ENCODE measurements around the gene SPAG8.

GRCh38 chr9:35790385-35791296, 21.4 kb downstream of the SPAG8 start:
- TF ChIP-seq, protein P1, sequence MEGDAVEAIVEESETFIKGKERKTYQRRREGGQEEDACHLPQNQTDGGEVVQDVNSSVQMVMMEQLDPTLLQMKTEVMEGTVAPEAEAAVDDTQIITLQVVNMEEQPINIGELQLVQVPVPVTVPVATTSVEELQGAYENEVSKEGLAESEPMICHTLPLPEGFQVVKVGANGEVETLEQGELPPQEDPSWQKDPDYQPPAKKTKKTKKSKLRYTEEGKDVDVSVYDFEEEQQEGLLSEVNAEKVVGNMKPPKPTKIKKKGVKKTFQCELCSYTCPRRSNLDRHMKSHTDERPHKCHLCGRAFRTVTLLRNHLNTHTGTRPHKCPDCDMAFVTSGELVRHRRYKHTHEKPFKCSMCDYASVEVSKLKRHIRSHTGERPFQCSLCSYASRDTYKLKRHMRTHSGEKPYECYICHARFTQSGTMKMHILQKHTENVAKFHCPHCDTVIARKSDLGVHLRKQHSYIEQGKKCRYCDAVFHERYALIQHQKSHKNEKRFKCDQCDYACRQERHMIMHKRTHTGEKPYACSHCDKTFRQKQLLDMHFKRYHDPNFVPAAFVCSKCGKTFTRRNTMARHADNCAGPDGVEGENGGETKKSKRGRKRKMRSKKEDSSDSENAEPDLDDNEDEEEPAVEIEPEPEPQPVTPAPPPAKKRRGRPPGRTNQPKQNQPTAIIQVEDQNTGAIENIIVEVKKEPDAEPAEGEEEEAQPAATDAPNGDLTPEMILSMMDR (IDR thresholded peaks at IDR 0.05; ENCODE audit: low read length): peak; percentile 85
- TF ChIP-seq EZH2phosphoT487 (IDR thresholded peaks at IDR 0.05; ENCODE audit: low read length) (no peak), EZH2 (optimal IDR thresholded peaks at IDR 0.05; ENCODE audit: low read depth, low read length) (no peak)

Measured in MM.1S (cell line).